Esophagus (tissue), 2 donors: Measurements from ENCODE around the gene DCTN2. TPM values are rescaled to one million over a fixed set of nuclear protein-coding genes. Genes with fewer than 3 reads are reported as not detected.

Source experiments
- H3K27ac ChIP-seq, 2 donors: one replicate each; pipeline ENCODE4 v1.5.1; 2013; ENCODE audit warnings: low read depth in 2 of 2, mild to moderate bottlenecking in 2 of 2, inconsistent platforms in 1 of 2, low read length in 1 of 2, moderate library complexity in 1 of 2
- H3K27me3 ChIP-seq, 2 donors: one replicate each; pipeline ENCODE4 v1.6.1; 2013; ENCODE audit warnings: low read length in 2 of 2, control low read depth in 1 of 2, mild to moderate bottlenecking in 1 of 2; ENCODE audit not compliant: insufficient read depth in 2 of 2, control insufficient read depth in 1 of 2
- H3K36me3 ChIP-seq, 2 donors: one replicate each; pipeline ENCODE4 v1.6.1; 2013; ENCODE audit warnings: low read length in 1 of 2; ENCODE audit not compliant: control insufficient read depth in 2 of 2, insufficient read depth in 2 of 2
- H3K4me1 ChIP-seq, 2 donors: one replicate each; pipeline ENCODE4 v1.6.1; 2013; ENCODE audit warnings: low read length in 1 of 2; ENCODE audit not compliant: control insufficient read depth in 2 of 2, insufficient read depth in 2 of 2
- H3K4me3 ChIP-seq, 2 donors: one replicate each; pipeline ENCODE4 v1.5.1; 2013; ENCODE audit warnings: low read length in 2 of 2, mild to moderate bottlenecking in 2 of 2, low read depth in 1 of 2, moderate library complexity in 1 of 2
- H3K9me3 ChIP-seq, 2 donors: one replicate each; pipeline ENCODE4 v1.6.1; 2013; ENCODE audit warnings: mild to moderate bottlenecking in 2 of 2, low read depth in 1 of 2, low read length in 1 of 2, moderate library complexity in 1 of 2; ENCODE audit not compliant: control insufficient read depth in 2 of 2, insufficient read depth in 1 of 2
- WGBS, 2 donors: extraction: QIAGEN DNeasy Blood & Tissue Kit; methylation state at CpG; one replicate each; pipeline ENCODE4 v1.1.7; 2013; 5-methylcytosine and 5-hydroxymethylcytosine counted together
- polyA plus RNA-seq, 2 donors: library from polyadenylated mRNA; stranded (reverse); fragments of 200-250 nt; gene quantifications; one replicate each; pipeline ENCODE4 v1.2.3, GENCODE V29; 2013
- donor health status: healthy with polysubstance abuse.
- donor health status: Bipolar disorder and iron deficiency.

DCTN2 gene
- polyA plus RNA-seq, 2 donors, result 77.4 to 159 TPM

- H3K4me3 ChIP-seq, result no peak overlapping the region
- no peaks in the 10 kb centered on the region for H3K27me3 ChIP-seq
- no peak overlapping the region for H3K27ac ChIP-seq
- no peaks in the 10 kb centered on the region for H3K9me3 ChIP-seq
- WGBS, 2 donors, result 77 to 87% methylated on average over 3 of the region's 3 CpGs
- H3K36me3 ChIP-seq, result no peaks in the 10 kb centered on the region
- H3K4me1 ChIP-seq, result peaks cover 2 to 4% of the 10 kb centered on the region in 2 donors
Observed at GRCh38 chr12:57551637-57552305, 4.8 kb upstream of the DCTN2 start.

GRCh38 chr12:57550641-57551549 is 3.9 kb upstream of the DCTN2 start:
- H3K9me3 ChIP-seq, result no peaks in the 10 kb centered on the region
- H3K4me3 ChIP-seq, result no peak overlapping the region
- WGBS, 2 donors, result 62 to 63% methylated on average over 7 of the region's 7 CpGs
- H3K36me3 ChIP-seq, result no peaks in the 10 kb centered on the region
- H3K27ac ChIP-seq, result no peak overlapping the region
- peaks cover 4 to 5% of the 10 kb centered on the region in 2 donors for H3K4me1 ChIP-seq
- H3K27me3 ChIP-seq, result no peaks in the 10 kb centered on the region

GRCh38 chr12:57549909-57550640 is 3.1 kb upstream of the DCTN2 start, which contains the start of gene KIF5A:
TSS of gene KIF5A (plus strand) at chr12:57550044. CDS start at chr12:57550272, 228 bp downstream.
- Histone ChIP-seq H3K27ac (no peak within 1 kb of the TSS), H3K4me1 (peaks cover 7 to 8% of the 10 kb centered on the region in 2 donors), H3K4me3 (peak within 1 kb of the TSS; percentile 31 to 32), H3K36me3 (no peaks in the 10 kb centered on the region), H3K9me3 (no peaks in the 10 kb centered on the region), H3K27me3 (no peaks in the 10 kb centered on the region)
- WGBS, 2 donors, result 4 to 6% methylated on average over 50 to 52 of the region's 52 CpGs

- Histone ChIP-seq H3K4me3 (peak overlapping the region; percentile 31 to 32), H3K9me3 (no peaks in the 10 kb centered on the region), H3K27me3 (no peaks in the 10 kb centered on the region), H3K27ac (no peak overlapping the region), H3K4me1 (peaks cover 7 to 8% of the 10 kb centered on the region in 2 donors), H3K36me3 (no peaks in the 10 kb centered on the region)
- 38 to 40% methylated on average over 13 of the region's 13 CpGs for WGBS, 2 donors
Observed at GRCh38 chr12:57549203-57549908, 2.4 kb upstream of the DCTN2 start.

- Histone ChIP-seq H3K27me3 (no peaks in the 10 kb centered on the region), H3K4me3 (no peak overlapping the region), H3K4me1 (peaks cover 7 to 8% of the 10 kb centered on the region in 2 donors), H3K36me3 (no peaks in the 10 kb centered on the region), H3K27ac (no peak overlapping the region), H3K9me3 (no peaks in the 10 kb centered on the region)
- WGBS, 2 donors, result 40 to 48% methylated on average over 2 of the region's 2 CpGs
Observed at GRCh38 chr12:57548488-57548887, 1.5 kb upstream of the DCTN2 start.

- no peak overlapping the region for H3K27ac ChIP-seq
- 94 to 97% methylated on average over 2 of the region's 2 CpGs for WGBS, 2 donors
- peaks cover 7 to 8% of the 10 kb centered on the region in 2 donors for H3K4me1 ChIP-seq
- no peak overlapping the region for H3K4me3 ChIP-seq
- no peaks in the 10 kb centered on the region for H3K9me3 ChIP-seq
- H3K36me3 ChIP-seq, result no peaks in the 10 kb centered on the region
- H3K27me3 ChIP-seq, result no peaks in the 10 kb centered on the region
Observed at GRCh38 chr12:57548013-57548315, 972 bp upstream of the DCTN2 start.

GRCh38 chr12:57547288-57548012 is 458 bp upstream of the DCTN2 start:
- no peaks in the 10 kb centered on the region for H3K9me3 ChIP-seq
- WGBS, 2 donors, result 17 to 19% methylated on average over 9 of the region's 9 CpGs
- no peaks in the 10 kb centered on the region for H3K27me3 ChIP-seq
- no peaks in the 10 kb centered on the region for H3K36me3 ChIP-seq
- H3K4me3 ChIP-seq, result peak overlapping the region; percentile 75 to 81
- no peak overlapping the region for H3K27ac ChIP-seq
- H3K4me1 ChIP-seq, result peaks cover 7 to 8% of the 10 kb centered on the region in 2 donors

- 51 to 58% methylated on average over 15 of the region's 15 CpGs for WGBS, 2 donors
- peak overlapping the region; percentile 84 to 91 for H3K27ac ChIP-seq
Observed at GRCh38 chr12:57545809-57546437, 1.1 kb downstream of the DCTN2 start.

More at GRCh38 chr12:57545809-57546437, 1.1 kb downstream of the DCTN2 start:
- H3K36me3 ChIP-seq, result peaks cover 2 to 7% of the 10 kb centered on the region in 2 donors
- no peaks in the 10 kb centered on the region for H3K9me3 ChIP-seq
- H3K27me3 ChIP-seq, result no peaks in the 10 kb centered on the region
- peak overlapping the region; percentile 75 to 81 for H3K4me3 ChIP-seq
- peaks cover 7 to 8% of the 10 kb centered on the region in 2 donors for H3K4me1 ChIP-seq
